ENCODE data around the gene SLC22A13. TPM values are rescaled to one million over a fixed set of nuclear protein-coding genes. Genes with fewer than 3 reads are reported as not detected.

SLC22A13 gene
- polyA plus RNA-seq, 2 donors: 0.14 to 0.53 TPM

GRCh38 chr3:38257583-38257982 lies 8.0 kb upstream of the SLC22A13 start:
- Histone ChIP-seq H3K4me1 (ENCODE audit: control insufficient read depth in 2 of 2, insufficient read depth in 2 of 2, low read length in 1 of 2) (no peaks in the 10 kb centered on the region), H3K36me3 (ENCODE audit: control insufficient read depth in 2 of 2, insufficient read depth in 2 of 2, low read length in 1 of 2) (peaks cover 6 to 15% of the 10 kb centered on the region in 2 donors), H3K4me3 (ENCODE audit: low read depth in 1 of 2, low read length in 2 of 2) (no peak overlapping the region), H3K27me3 (ENCODE audit: control insufficient read depth in 1 of 2, insufficient read depth in 2 of 2, low read length in 2 of 2) (no peaks in the 10 kb centered on the region), H3K27ac (ENCODE audit: low read depth in 2 of 2, low read length in 1 of 2) (no peak overlapping the region), H3K9me3 (ENCODE audit: control insufficient read depth in 2 of 2, insufficient read depth in 1 of 2, low read depth in 1 of 2, low read length in 1 of 2) (no peaks in the 10 kb centered on the region)
- 61 to 63% methylated on average over 1 of the region's 1 CpG for WGBS, 2 donors

- Histone ChIP-seq H3K27ac (ENCODE audit: low read depth in 2 of 2, low read length in 1 of 2) (no peak overlapping the region), H3K36me3 (ENCODE audit: control insufficient read depth in 2 of 2, insufficient read depth in 2 of 2, low read length in 1 of 2) (no peaks in the 10 kb centered on the region), H3K9me3 (ENCODE audit: control insufficient read depth in 2 of 2, insufficient read depth in 1 of 2, low read depth in 1 of 2, low read length in 1 of 2) (no peaks in the 10 kb centered on the region), H3K4me3 (ENCODE audit: low read depth in 1 of 2, low read length in 2 of 2) (no peak overlapping the region), H3K27me3 (ENCODE audit: control insufficient read depth in 1 of 2, insufficient read depth in 2 of 2, low read length in 2 of 2) (no peaks in the 10 kb centered on the region), H3K4me1 (ENCODE audit: control insufficient read depth in 2 of 2, insufficient read depth in 2 of 2, low read length in 1 of 2) (peaks cover 0 to 7% of the 10 kb centered on the region in 2 donors)
- WGBS, 2 donors: 91 to 92% methylated on average over 2 of the region's 2 CpGs
Observed at GRCh38 chr3:38260474-38260873, 5.1 kb upstream of the SLC22A13 start.

GRCh38 chr3:38264353-38264771 lies 1.2 kb upstream of the SLC22A13 start:
- Histone ChIP-seq H3K27ac (ENCODE audit: low read depth in 2 of 2, low read length in 1 of 2) (no peak overlapping the region), H3K36me3 (ENCODE audit: control insufficient read depth in 2 of 2, insufficient read depth in 2 of 2, low read length in 1 of 2) (no peaks in the 10 kb centered on the region), H3K4me3 (ENCODE audit: low read depth in 1 of 2, low read length in 2 of 2) (no peak overlapping the region), H3K27me3 (ENCODE audit: control insufficient read depth in 1 of 2, insufficient read depth in 2 of 2, low read length in 2 of 2) (no peaks in the 10 kb centered on the region), H3K4me1 (ENCODE audit: control insufficient read depth in 2 of 2, insufficient read depth in 2 of 2, low read length in 1 of 2) (peaks cover 0 to 7% of the 10 kb centered on the region in 2 donors), H3K9me3 (ENCODE audit: control insufficient read depth in 2 of 2, insufficient read depth in 1 of 2, low read depth in 1 of 2, low read length in 1 of 2) (no peaks in the 10 kb centered on the region)
- 0% methylated on average over 1 of the region's 1 CpG for WGBS, 2 donors

- no peak overlapping the region for H3K27ac ChIP-seq (ENCODE audit: low read depth in 2 of 2, low read length in 1 of 2)
- H3K36me3 ChIP-seq (ENCODE audit: control insufficient read depth in 2 of 2, insufficient read depth in 2 of 2, low read length in 1 of 2): no peaks in the 10 kb centered on the region
- H3K27me3 ChIP-seq (ENCODE audit: control insufficient read depth in 1 of 2, insufficient read depth in 2 of 2, low read length in 2 of 2): no peaks in the 10 kb centered on the region
- WGBS, 2 donors: 88 to 90% methylated on average over 1 of the region's 1 CpG
- no peaks in the 10 kb centered on the region for H3K9me3 ChIP-seq (ENCODE audit: control insufficient read depth in 2 of 2, insufficient read depth in 1 of 2, low read depth in 1 of 2, low read length in 1 of 2)
- no peak overlapping the region for H3K4me3 ChIP-seq (ENCODE audit: low read depth in 1 of 2, low read length in 2 of 2)
- peaks cover 0 to 7% of the 10 kb centered on the region in 2 donors for H3K4me1 ChIP-seq (ENCODE audit: control insufficient read depth in 2 of 2, insufficient read depth in 2 of 2, low read length in 1 of 2)
Observed at GRCh38 chr3:38264779-38265178, 833 bp upstream of the SLC22A13 start.

GRCh38 chr3:38266810-38267209 lies 1.2 kb downstream of the SLC22A13 start:
- no peak overlapping the region for H3K27ac ChIP-seq (ENCODE audit: low read depth in 2 of 2, low read length in 1 of 2)
- H3K27me3 ChIP-seq (ENCODE audit: control insufficient read depth in 1 of 2, insufficient read depth in 2 of 2, low read length in 2 of 2): no peaks in the 10 kb centered on the region
- peaks cover 0 to 7% of the 10 kb centered on the region in 2 donors for H3K4me1 ChIP-seq (ENCODE audit: control insufficient read depth in 2 of 2, insufficient read depth in 2 of 2, low read length in 1 of 2)
- no peak overlapping the region for H3K4me3 ChIP-seq (ENCODE audit: low read depth in 1 of 2, low read length in 2 of 2)
- no peaks in the 10 kb centered on the region for H3K36me3 ChIP-seq (ENCODE audit: control insufficient read depth in 2 of 2, insufficient read depth in 2 of 2, low read length in 1 of 2)
- 83 to 87% methylated on average over 1 of the region's 1 CpG for WGBS, 2 donors
- H3K9me3 ChIP-seq (ENCODE audit: control insufficient read depth in 2 of 2, insufficient read depth in 1 of 2, low read depth in 1 of 2, low read length in 1 of 2): no peaks in the 10 kb centered on the region

GRCh38 chr3:38267662-38268061 lies 2.0 kb downstream of the SLC22A13 start:
- H3K27me3 ChIP-seq (ENCODE audit: control insufficient read depth in 1 of 2, insufficient read depth in 2 of 2, low read length in 2 of 2): no peaks in the 10 kb centered on the region
- peaks cover 0 to 7% of the 10 kb centered on the region in 2 donors for H3K4me1 ChIP-seq (ENCODE audit: control insufficient read depth in 2 of 2, insufficient read depth in 2 of 2, low read length in 1 of 2)
- no peak overlapping the region for H3K4me3 ChIP-seq (ENCODE audit: low read depth in 1 of 2, low read length in 2 of 2)
- no peak overlapping the region for H3K27ac ChIP-seq (ENCODE audit: low read depth in 2 of 2, low read length in 1 of 2)
- H3K36me3 ChIP-seq (ENCODE audit: control insufficient read depth in 2 of 2, insufficient read depth in 2 of 2, low read length in 1 of 2): no peaks in the 10 kb centered on the region
- 81 to 88% methylated on average over 2 of the region's 2 CpGs for WGBS, 2 donors
- no peaks in the 10 kb centered on the region for H3K9me3 ChIP-seq (ENCODE audit: control insufficient read depth in 2 of 2, insufficient read depth in 1 of 2, low read depth in 1 of 2, low read length in 1 of 2)

- no peaks in the 10 kb centered on the region for H3K27me3 ChIP-seq (ENCODE audit: control insufficient read depth in 1 of 2, insufficient read depth in 2 of 2, low read length in 2 of 2)
- no peaks in the 10 kb centered on the region for H3K9me3 ChIP-seq (ENCODE audit: control insufficient read depth in 2 of 2, insufficient read depth in 1 of 2, low read depth in 1 of 2, low read length in 1 of 2)
- H3K36me3 ChIP-seq (ENCODE audit: control insufficient read depth in 2 of 2, insufficient read depth in 2 of 2, low read length in 1 of 2): no peaks in the 10 kb centered on the region
- 79 to 81% methylated on average over 5 of the region's 5 CpGs for WGBS, 2 donors
- peaks cover 0 to 7% of the 10 kb centered on the region in 2 donors for H3K4me1 ChIP-seq (ENCODE audit: control insufficient read depth in 2 of 2, insufficient read depth in 2 of 2, low read length in 1 of 2)
- H3K4me3 ChIP-seq (ENCODE audit: low read depth in 1 of 2, low read length in 2 of 2): no peak overlapping the region
- no peak overlapping the region for H3K27ac ChIP-seq (ENCODE audit: low read depth in 2 of 2, low read length in 1 of 2)
Observed at GRCh38 chr3:38268087-38268486, 2.5 kb downstream of the SLC22A13 start.

- H3K27ac ChIP-seq (ENCODE audit: low read depth in 2 of 2, low read length in 1 of 2): no peak overlapping the region
- peaks cover 0 to 7% of the 10 kb centered on the region in 2 donors for H3K4me1 ChIP-seq (ENCODE audit: control insufficient read depth in 2 of 2, insufficient read depth in 2 of 2, low read length in 1 of 2)
- H3K27me3 ChIP-seq (ENCODE audit: control insufficient read depth in 1 of 2, insufficient read depth in 2 of 2, low read length in 2 of 2): no peaks in the 10 kb centered on the region
- H3K4me3 ChIP-seq (ENCODE audit: low read depth in 1 of 2, low read length in 2 of 2): no peak overlapping the region
- H3K36me3 ChIP-seq (ENCODE audit: control insufficient read depth in 2 of 2, insufficient read depth in 2 of 2, low read length in 1 of 2): no peaks in the 10 kb centered on the region
- H3K9me3 ChIP-seq (ENCODE audit: control insufficient read depth in 2 of 2, insufficient read depth in 1 of 2, low read depth in 1 of 2, low read length in 1 of 2): no peaks in the 10 kb centered on the region
- 76 to 87% methylated on average over 1 of the region's 1 CpG for WGBS, 2 donors
Observed at GRCh38 chr3:38268522-38268921, 2.9 kb downstream of the SLC22A13 start.

GRCh38 chr3:38270606-38271005 lies 5.0 kb downstream of the SLC22A13 start:
- 84 to 89% methylated on average over 3 of the region's 3 CpGs for WGBS, 2 donors
- Histone ChIP-seq H3K36me3 (ENCODE audit: control insufficient read depth in 2 of 2, insufficient read depth in 2 of 2, low read length in 1 of 2) (peaks cover 0 to 12% of the 10 kb centered on the region in 2 donors), H3K4me3 (ENCODE audit: low read depth in 1 of 2, low read length in 2 of 2) (no peak overlapping the region), H3K4me1 (ENCODE audit: control insufficient read depth in 2 of 2, insufficient read depth in 2 of 2, low read length in 1 of 2) (no peaks in the 10 kb centered on the region), H3K27me3 (ENCODE audit: control insufficient read depth in 1 of 2, insufficient read depth in 2 of 2, low read length in 2 of 2) (no peaks in the 10 kb centered on the region), H3K9me3 (ENCODE audit: control insufficient read depth in 2 of 2, insufficient read depth in 1 of 2, low read depth in 1 of 2, low read length in 1 of 2) (no peaks in the 10 kb centered on the region), H3K27ac (ENCODE audit: low read depth in 2 of 2, low read length in 1 of 2) (no peak overlapping the region)

- no peaks in the 10 kb centered on the region for H3K4me1 ChIP-seq (ENCODE audit: control insufficient read depth in 2 of 2, insufficient read depth in 2 of 2, low read length in 1 of 2)
- no peak overlapping the region for H3K27ac ChIP-seq (ENCODE audit: low read depth in 2 of 2, low read length in 1 of 2)
- H3K4me3 ChIP-seq (ENCODE audit: low read depth in 1 of 2, low read length in 2 of 2): no peak overlapping the region
- peaks cover 0 to 21% of the 10 kb centered on the region in 2 donors for H3K36me3 ChIP-seq (ENCODE audit: control insufficient read depth in 2 of 2, insufficient read depth in 2 of 2, low read length in 1 of 2)
- H3K27me3 ChIP-seq (ENCODE audit: control insufficient read depth in 1 of 2, insufficient read depth in 2 of 2, low read length in 2 of 2): no peaks in the 10 kb centered on the region
- H3K9me3 ChIP-seq (ENCODE audit: control insufficient read depth in 2 of 2, insufficient read depth in 1 of 2, low read depth in 1 of 2, low read length in 1 of 2): no peaks in the 10 kb centered on the region
- WGBS, 2 donors: 94 to 98% methylated on average over 5 of the region's 5 CpGs
Observed at GRCh38 chr3:38271553-38271952, 5.9 kb downstream of the SLC22A13 start.
